ENCODE data around the gene C6orf47.

DNA sequence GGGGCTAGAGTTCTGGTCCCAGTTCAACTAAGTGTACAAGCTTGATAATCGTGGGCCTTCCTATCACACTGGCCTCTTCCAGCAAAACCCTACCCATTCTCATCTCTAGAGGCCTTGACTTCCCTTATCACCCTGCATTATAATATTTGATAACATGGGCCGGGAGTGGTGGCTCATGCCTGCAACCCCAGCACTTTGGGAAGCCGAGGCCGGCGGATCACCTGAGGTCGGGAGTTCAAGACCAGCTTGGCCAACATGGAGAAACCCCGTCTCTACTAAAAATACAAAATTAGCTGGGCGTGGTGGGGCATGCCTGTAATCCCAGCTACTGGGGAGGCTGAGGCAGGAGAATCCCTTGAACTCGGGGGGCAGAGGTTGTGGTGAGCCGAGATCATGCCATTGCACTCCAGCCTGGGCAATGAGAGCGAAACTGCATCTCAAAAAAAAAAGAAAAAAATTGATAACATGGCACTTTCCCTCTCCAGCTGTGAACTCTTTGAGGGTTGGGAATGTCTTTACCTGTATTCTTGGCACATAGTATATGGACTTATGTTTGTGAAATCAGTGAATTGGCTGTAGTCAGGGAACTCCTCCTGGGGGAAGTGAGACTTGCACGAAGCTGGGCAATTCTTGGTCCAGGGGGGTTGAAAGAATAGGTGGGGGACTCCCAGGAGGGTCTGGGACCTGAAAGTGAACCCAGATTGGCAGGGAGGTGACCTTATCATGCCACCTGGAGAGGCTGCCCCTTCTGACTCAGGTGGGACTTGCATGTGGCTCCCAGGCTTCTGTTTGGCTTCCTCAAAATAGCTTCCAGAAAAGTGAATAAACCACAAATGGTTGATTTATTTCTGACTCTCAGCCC is 915 bp upstream of the C6orf47 start:
- TF ChIP-seq CTCF (IDR thresholded peaks at IDR 0.05) (no peak), POLR2AphosphoS5 (IDR thresholded peaks at IDR 0.05) (no peak)

All from esophagus muscularis mucosa (tissue), 3 donors.